Right atrium auricular region (tissue), 2 donors: ENCODE results near the gene CHAT. TPM values are rescaled to one million over a fixed set of nuclear protein-coding genes. Genes with fewer than 3 reads are reported as not detected.

Source experiments
- DNase-seq: peaks from one replicate; pipeline ENCODE4 v3.0.0-alpha.2; 2019; ENCODE audit warnings: low spot score
- H3K27ac ChIP-seq, 2 donors: fragments of 200-600 bp; sonication (generic); 1 replicate in 1 of 2; 2 replicates in 1 of 2; pipeline ENCODE4 v1.5.1; 2016 to 2019
- H3K27me3 ChIP-seq, 2 donors: fragments of 200-600 bp; sonication (generic); one replicate each; pipeline versions ENCODE4 v1.5.1 to v1.6.0; 2017 to 2019
- H3K36me3 ChIP-seq: fragments of 200-600 bp; sonication (generic); one replicate; pipeline ENCODE4 v1.5.1; 2016
- H3K4me1 ChIP-seq, 2 donors: fragments of 200-600 bp; sonication (generic); one replicate each; pipeline versions ENCODE4 v1.5.1 to v1.6.0; 2017 to 2019
- H3K4me3 ChIP-seq, 2 donors: fragments of 200-600 bp; sonication (generic); 1 replicate in 1 of 2; 2 replicates in 1 of 2; pipeline ENCODE4 v1.5.1; 2017 to 2019; ENCODE audit warnings: mild to moderate bottlenecking in 1 of 2, moderate library complexity in 1 of 2
- H3K9me3 ChIP-seq, 2 donors: fragments of 200-600 bp; sonication (generic); one replicate each; pipeline ENCODE4 v1.5.1; 2019
- CTCF ChIP-seq, 2 donors: fragments of 200-600 bp; sonication (generic); IDR thresholded peaks; one replicate each; pipeline ENCODE4 v1.5.1; 2019; ENCODE audit warnings: antibody characterized with exemption in 2 of 2
- total RNA-seq, 2 donors: library from RNA; depleted of rRNA; stranded (reverse); fragments of >200 nt; gene quantifications; one replicate each; pipeline ENCODE4 v1.1.0, GENCODE V29; 2016

The CHAT gene
- total RNA-seq: not detected

- no peak for DNase-seq
- Histone ChIP-seq H3K4me3 (no peak within 1 kb of the TSS), H3K27me3 (peaks cover 34 to 50% of the 10 kb centered on the region in 2 donors), H3K9me3 (no peaks in the 10 kb centered on the region), H3K36me3 (no peaks in the 10 kb centered on the region), H3K27ac (no peak within 1 kb of the TSS), H3K4me1 (peaks cover 0 to 32% of the 10 kb centered on the region in 2 donors)
- no peak for TF ChIP-seq CTCF (IDR thresholded peaks at IDR 0.05)
These were observed at the start of gene CHAT for GRCh38 chr10:49613882-49614241. CHAT (plus strand) TSS chr10:49614037; CDS start chr10:49614190, 153 bp downstream.

GRCh38 chr10:49564461-49565009 is 49.3 kb upstream of the CHAT start:
- DNase-seq: no peak
- no peak overlapping the region for H3K27ac ChIP-seq
- no peaks in the 10 kb centered on the region for H3K27me3 ChIP-seq
- no peak overlapping the region for H3K4me3 ChIP-seq
- peaks cover 0 to 5% of the 10 kb centered on the region in 2 donors for H3K9me3 ChIP-seq
- no peaks in the 10 kb centered on the region for H3K4me1 ChIP-seq
- no peak for TF ChIP-seq CTCF (IDR thresholded peaks at IDR 0.05)
- H3K36me3 ChIP-seq: no peaks in the 10 kb centered on the region

- DNase-seq: no peak
- no peak overlapping the region for H3K4me3 ChIP-seq
- H3K27ac ChIP-seq: no peak overlapping the region
- H3K36me3 ChIP-seq: no peaks in the 10 kb centered on the region
- no peak for TF ChIP-seq CTCF (IDR thresholded peaks at IDR 0.05)
- no peaks in the 10 kb centered on the region for H3K4me1 ChIP-seq
- H3K27me3 ChIP-seq: no peaks in the 10 kb centered on the region
- peaks cover 0 to 7% of the 10 kb centered on the region in 2 donors for H3K9me3 ChIP-seq
These were observed 46.0 kb upstream of the CHAT start for GRCh38 chr10:49567810-49568209.

GRCh38 chr10:49568235-49568634 is 45.6 kb upstream of the CHAT start:
- no peak overlapping the region for H3K4me3 ChIP-seq

GRCh38 chr10:49569031-49569631 is 44.7 kb upstream of the CHAT start:
- Histone ChIP-seq H3K27ac (peak overlapping the region in 1 of 2 donors; percentile 11), H3K4me1 (no peaks in the 10 kb centered on the region), H3K27me3 (no peaks in the 10 kb centered on the region), H3K9me3 (peaks cover 0 to 7% of the 10 kb centered on the region in 2 donors), H3K36me3 (no peaks in the 10 kb centered on the region), H3K4me3 (no peak overlapping the region)
- no peak for DNase-seq
- no peak for TF ChIP-seq CTCF (IDR thresholded peaks at IDR 0.05)

More at GRCh38 chr10:49568235-49568634, 45.6 kb upstream of the CHAT start:
- H3K4me1 ChIP-seq: no peaks in the 10 kb centered on the region
- H3K9me3 ChIP-seq: peaks cover 0 to 7% of the 10 kb centered on the region in 2 donors
- TF ChIP-seq CTCF (IDR thresholded peaks at IDR 0.05): no peak
- no peaks in the 10 kb centered on the region for H3K27me3 ChIP-seq
- no peaks in the 10 kb centered on the region for H3K36me3 ChIP-seq
- no peak for DNase-seq
- H3K27ac ChIP-seq: peak overlapping the region in 1 of 2 donors; percentile 11

GRCh38 chr10:49571388-49571787 is 42.4 kb upstream of the CHAT start:
- H3K9me3 ChIP-seq: peaks cover 0 to 7% of the 10 kb centered on the region in 2 donors
- no peak overlapping the region for H3K4me3 ChIP-seq
- no peaks in the 10 kb centered on the region for H3K36me3 ChIP-seq
- H3K4me1 ChIP-seq: no peaks in the 10 kb centered on the region
- no peaks in the 10 kb centered on the region for H3K27me3 ChIP-seq
- DNase-seq: no peak
- no peak for TF ChIP-seq CTCF (IDR thresholded peaks at IDR 0.05)
- H3K27ac ChIP-seq: no peak overlapping the region
